Measurements from ENCODE around the gene TIMP3.

The TIMP3 gene

DNA sequence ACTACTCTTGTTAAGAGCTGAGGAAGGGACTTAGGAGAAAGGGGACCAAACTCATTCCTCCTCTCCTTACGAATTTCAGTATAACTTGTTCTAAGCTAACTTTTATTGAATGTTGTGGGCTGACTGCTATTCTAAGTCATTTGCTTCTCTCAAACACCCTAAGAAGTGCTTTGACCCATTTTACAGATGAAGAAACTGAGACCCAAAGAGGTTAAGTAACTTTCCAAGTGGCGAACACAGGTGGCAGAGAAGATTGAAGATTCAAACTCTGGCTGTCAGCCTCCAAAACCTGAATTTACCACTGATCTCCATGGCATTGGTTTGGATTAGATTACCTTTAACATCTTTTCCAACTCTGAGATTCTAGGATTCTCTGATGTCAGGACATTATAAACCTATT is 52.2 kb downstream of the TIMP3 start:
- DNase-seq (ENCODE audit: low read depth, low spot score) = no peak
- CTCF ChIA-PET = interaction anchor here (0.8 to 1.3 kb wide), 3 partner anchors 11 to 145 kb away, joined by 3 to 4 read pairs (median 3); no protein-coding TSS in a partner anchor
- no peak overlapping the region for H3K4me3 ChIP-seq (ENCODE audit: low read depth, low read length)
- TF ChIP-seq, protein P1, sequence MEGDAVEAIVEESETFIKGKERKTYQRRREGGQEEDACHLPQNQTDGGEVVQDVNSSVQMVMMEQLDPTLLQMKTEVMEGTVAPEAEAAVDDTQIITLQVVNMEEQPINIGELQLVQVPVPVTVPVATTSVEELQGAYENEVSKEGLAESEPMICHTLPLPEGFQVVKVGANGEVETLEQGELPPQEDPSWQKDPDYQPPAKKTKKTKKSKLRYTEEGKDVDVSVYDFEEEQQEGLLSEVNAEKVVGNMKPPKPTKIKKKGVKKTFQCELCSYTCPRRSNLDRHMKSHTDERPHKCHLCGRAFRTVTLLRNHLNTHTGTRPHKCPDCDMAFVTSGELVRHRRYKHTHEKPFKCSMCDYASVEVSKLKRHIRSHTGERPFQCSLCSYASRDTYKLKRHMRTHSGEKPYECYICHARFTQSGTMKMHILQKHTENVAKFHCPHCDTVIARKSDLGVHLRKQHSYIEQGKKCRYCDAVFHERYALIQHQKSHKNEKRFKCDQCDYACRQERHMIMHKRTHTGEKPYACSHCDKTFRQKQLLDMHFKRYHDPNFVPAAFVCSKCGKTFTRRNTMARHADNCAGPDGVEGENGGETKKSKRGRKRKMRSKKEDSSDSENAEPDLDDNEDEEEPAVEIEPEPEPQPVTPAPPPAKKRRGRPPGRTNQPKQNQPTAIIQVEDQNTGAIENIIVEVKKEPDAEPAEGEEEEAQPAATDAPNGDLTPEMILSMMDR (IDR thresholded peaks at IDR 0.05; ENCODE audit: insufficient read depth, low read length, missing control alignments) = no peak
- POLR2A ChIA-PET = no interaction called here

DNA sequence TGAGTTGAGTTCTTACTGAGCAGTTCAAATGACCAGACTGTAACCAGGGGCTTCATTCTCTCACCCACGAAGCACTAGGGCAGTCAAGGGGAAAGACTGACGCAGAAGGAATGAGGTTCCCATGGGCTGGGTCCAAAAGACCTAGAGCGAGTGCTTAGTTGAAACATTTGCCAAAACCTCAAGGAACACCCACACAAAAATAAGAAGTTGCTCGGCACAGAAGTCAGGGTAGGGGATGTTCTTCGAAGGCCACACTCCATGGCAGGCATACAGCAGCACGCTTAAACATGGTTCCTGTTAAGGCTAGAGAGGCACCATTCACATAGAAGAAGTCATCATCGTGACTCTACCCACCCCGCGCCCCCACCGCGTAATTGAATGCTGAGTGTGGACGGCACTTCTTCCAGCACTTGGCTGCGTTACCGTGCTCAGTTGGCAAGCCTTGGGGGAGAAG is 52.9 kb downstream of the TIMP3 start:
- no peak overlapping the region for H3K4me3 ChIP-seq (ENCODE audit: low read depth, low read length)
- ChIA-PET POLR2A (no interaction called here), CTCF (interaction anchor here (1.3 kb wide), 1 partner anchor 132 kb away, joined by 4 read pairs; no protein-coding TSS in a partner anchor)
- no peak for DNase-seq (ENCODE audit: low read depth, low spot score)
- TF ChIP-seq, protein P1 (IDR thresholded peaks at IDR 0.05; ENCODE audit: insufficient read depth, low read length, missing control alignments) = no peak

DNA sequence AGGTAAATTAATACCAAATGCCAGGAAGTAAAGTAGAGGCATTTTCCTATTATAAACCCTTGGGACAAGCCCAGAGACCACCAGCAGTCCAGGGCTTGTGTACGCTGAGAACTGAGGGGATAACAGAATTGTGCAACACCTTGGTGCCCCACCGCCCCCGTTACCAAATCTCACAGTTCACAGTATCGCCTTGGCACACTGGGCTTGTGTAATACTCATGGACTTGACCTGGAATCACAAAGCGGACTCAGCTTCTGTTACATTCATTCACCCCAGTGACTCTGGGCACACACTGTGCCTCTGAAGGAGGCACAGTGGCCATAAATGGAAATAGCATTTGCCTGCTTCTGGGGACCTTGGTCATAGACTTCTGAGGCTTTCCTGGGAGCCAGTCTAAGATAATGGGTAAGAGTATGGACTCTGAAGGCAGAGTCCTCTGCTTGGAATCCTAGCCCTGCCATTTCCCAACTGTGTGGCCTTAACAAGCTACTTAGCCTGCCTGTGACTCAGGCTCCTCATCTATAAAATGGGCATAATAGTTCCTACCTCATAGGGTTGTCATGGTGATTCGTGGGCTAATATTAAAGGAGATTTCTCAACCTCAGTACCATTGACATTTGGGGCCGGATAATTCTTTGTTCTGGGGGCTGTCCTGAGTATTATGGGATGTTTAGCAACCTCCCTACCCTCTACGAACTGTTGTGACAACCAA is 53.7 kb downstream of the TIMP3 start:
- ChIA-PET CTCF (interaction anchor here (1.3 to 1.4 kb wide), 2 partner anchors 18 to 131 kb away, joined by 3 to 4 read pairs; no protein-coding TSS in a partner anchor), POLR2A (no interaction called here)
- TF ChIP-seq, protein P1 (IDR thresholded peaks at IDR 0.05; ENCODE audit: insufficient read depth, low read length, missing control alignments) = no peak
- DNase-seq (ENCODE audit: low read depth, low spot score) = no peak
- no peak overlapping the region for H3K4me3 ChIP-seq (ENCODE audit: low read depth, low read length)

DNA sequence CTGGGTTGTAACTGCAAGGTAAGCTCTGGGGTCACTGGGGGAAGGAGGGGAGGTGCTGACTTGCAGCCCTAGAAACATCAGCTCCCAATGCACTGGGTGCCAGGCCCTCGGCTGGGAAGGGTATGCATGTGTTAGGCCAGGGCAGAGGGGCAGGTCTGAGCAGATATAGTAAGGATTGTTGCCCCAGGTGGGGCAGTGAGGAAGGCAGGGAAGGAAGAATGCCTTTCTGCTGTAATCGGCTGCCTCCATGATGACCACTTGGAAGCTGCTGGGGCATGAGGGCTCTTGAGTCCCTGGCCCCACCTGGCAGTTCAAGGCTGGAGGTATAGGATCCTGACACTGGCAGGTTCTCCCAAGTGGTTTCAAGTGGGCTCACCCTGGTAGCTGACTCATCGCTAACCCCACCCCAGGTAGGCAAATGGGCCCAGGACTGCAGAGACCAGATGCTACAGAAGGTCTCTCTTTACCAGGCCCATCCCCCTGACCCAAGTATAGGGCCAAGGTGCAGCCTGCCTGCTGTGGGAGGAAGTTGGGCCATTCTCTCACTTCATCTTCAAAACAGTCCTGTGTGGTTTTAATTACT is 56.7 kb downstream of the TIMP3 start:
- TF ChIP-seq, protein P1 (IDR thresholded peaks at IDR 0.05; ENCODE audit: insufficient read depth, low read length, missing control alignments) = no peak
- CTCF ChIA-PET = interaction anchor here (3.2 kb wide), 1 partner anchor 128 kb away, joined by 11 read pairs; no protein-coding TSS in a partner anchor
- POLR2A ChIA-PET = no interaction called here
- no peak overlapping the region for H3K4me3 ChIP-seq (ENCODE audit: low read depth, low read length)
- DNase-seq (ENCODE audit: low read depth, low spot score) = no peak

DNA sequence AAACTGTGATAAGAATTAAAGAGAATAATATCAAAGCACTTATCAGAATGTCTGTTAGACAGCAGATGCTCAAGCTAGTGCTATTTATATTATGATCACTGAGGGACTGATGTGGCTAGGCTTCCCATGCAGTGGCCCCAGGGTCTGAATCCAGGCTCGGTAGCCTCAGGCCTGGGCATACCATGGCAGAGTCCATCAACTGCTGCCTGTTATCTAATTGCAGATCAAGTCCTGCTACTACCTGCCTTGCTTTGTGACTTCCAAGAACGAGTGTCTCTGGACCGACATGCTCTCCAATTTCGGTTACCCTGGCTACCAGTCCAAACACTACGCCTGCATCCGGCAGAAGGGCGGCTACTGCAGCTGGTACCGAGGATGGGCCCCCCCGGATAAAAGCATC is 57.5 kb downstream of the TIMP3 start:
- ChIA-PET CTCF (interaction anchor here (1.3 to 3.2 kb wide), 3 partner anchors 9 to 127 kb away, joined by 3 to 11 read pairs (median 8); no protein-coding TSS in a partner anchor), POLR2A (no interaction called here)
- H3K4me3 ChIP-seq (ENCODE audit: low read depth, low read length) = no peak overlapping the region
- no peak for DNase-seq (ENCODE audit: low read depth, low spot score)
- TF ChIP-seq, protein P1 (IDR thresholded peaks at IDR 0.05; ENCODE audit: insufficient read depth, low read length, missing control alignments) = no peak

DNA sequence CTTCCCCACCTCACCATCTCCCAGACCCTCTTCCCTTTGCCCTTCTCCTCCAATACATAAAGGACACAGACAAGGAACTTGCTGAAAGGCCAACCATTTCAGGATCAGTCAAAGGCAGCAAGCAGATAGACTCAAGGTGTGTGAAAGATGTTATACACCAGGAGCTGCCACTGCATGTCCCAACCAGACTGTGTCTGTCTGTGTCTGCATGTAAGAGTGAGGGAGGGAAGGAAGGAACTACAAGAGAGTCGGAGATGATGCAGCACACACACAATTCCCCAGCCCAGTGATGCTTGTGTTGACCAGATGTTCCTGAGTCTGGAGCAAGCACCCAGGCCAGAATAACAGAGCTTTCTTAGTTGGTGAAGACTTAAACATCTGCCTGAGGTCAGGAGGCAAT is 58.2 kb downstream of the TIMP3 start:
- DNase-seq (ENCODE audit: low read depth, low spot score) = no peak
- H3K4me3 ChIP-seq (ENCODE audit: low read depth, low read length) = no peak overlapping the region
- TF ChIP-seq, protein P1 (IDR thresholded peaks at IDR 0.05; ENCODE audit: insufficient read depth, low read length, missing control alignments) = no peak
- CTCF ChIA-PET = interaction anchor here (0.9 to 3.2 kb wide), 5 partner anchors 10 to 331 kb away, joined by 3 to 11 read pairs (median 3); no protein-coding TSS in a partner anchor
- POLR2A ChIA-PET = no interaction called here
